ENCODE measurements around the gene KXD1. TPM values are rescaled to one million over a fixed set of nuclear protein-coding genes. Genes with fewer than 3 reads are reported as not detected.

Gene KXD1
- total RNA-seq, 2 donors from 2014 or later: 108 to 115 TPM

DNA sequence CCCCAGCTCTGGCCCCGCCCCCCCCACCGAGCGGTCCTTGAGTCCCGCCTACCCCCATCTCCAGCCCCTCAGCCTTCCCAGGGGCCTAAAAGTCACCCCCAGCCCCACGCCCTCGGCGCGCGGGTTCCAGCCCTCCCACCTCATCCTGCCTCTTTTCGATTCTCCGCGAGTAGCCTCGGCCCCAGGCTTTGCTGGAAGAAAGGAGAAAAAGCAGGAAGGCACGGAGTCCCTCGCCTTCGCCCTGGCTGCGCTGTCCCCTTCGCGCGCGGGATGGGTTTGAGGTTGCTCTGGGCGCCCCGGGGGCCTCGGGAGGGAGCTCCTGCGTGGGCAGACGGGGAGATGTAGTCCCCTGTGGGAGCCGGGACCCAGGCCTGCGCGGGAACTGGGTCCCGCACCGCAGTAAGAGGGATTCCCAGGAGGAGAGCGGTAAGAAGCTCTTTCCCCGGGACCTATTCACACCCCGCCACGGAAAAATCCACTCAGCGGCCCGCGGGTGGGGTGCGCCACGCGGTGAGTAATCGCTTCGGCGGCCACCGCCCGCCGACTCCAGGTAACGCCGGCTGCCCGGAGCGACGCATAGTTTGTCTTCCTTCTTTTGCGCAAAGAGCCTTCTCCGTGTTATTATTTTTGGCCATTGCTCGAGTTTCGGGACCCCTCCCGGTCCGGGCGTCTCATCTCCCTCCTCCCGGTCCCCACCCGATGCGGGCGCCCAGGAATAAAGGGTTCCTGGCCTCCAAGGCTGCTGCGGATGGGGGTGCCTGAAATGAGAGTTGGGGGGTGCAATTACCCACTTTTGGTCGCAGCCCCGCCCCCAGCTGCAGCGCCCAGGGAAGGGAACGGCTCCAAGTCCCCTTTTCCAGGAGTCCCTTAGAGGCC, 49.8 kb downstream of the KXD1 start:
- H3K27me3 ChIP-seq (ENCODE audit: control insufficient read depth, insufficient read depth, low read length, poor library complexity, severe bottlenecking): peaks cover 95% of the 10 kb centered on the region
- no peaks in the 10 kb centered on the region for H3K36me3 Mint-ChIP-seq (ENCODE audit: low read depth)
- DNase-seq: peak; percentile 71
- peaks cover 19% of the 10 kb centered on the region for H3K4me1 Mint-ChIP-seq
- H3K27ac Mint-ChIP-seq: no peak overlapping the region
- H3K4me3 ChIP-seq (ENCODE audit: low read length): no peak overlapping the region
- H3K4me1 ChIP-seq (ENCODE audit: control insufficient read depth, insufficient read depth, low read length): peaks cover 6% of the 10 kb centered on the region
- peaks cover 81% of the 10 kb centered on the region for H3K27me3 Mint-ChIP-seq (ENCODE audit: insufficient read depth)
- peak overlapping the region; percentile 37 for H3K4me3 Mint-ChIP-seq
- H3K9me3 Mint-ChIP-seq: no peaks in the 10 kb centered on the region
- no peaks in the 10 kb centered on the region for H3K9me3 ChIP-seq (ENCODE audit: control insufficient read depth, low read length)
- TF ChIP-seq CTCF (conservative IDR thresholded peaks at IDR 0.05): no peak
- H3K9ac ChIP-seq (ENCODE audit: extremely low read depth, low read length, poor library complexity, severe bottlenecking): no peak overlapping the region
- no peaks in the 10 kb centered on the region for H3K36me3 ChIP-seq (ENCODE audit: control insufficient read depth, insufficient read depth, low read length)
- no peak overlapping the region for H3K27ac ChIP-seq (ENCODE audit: low read depth, low read length)
- WGBS, 2 experiments (ENCODE audit: insufficient coverage in 1 of 2, insufficient read length in 1 of 2): 4 to 5% methylated on average over 4 to 67 of the region's 68 CpGs

- Histone ChIP-seq H3K36me3 (ENCODE audit: control insufficient read depth, insufficient read depth, low read length) (no peaks in the 10 kb centered on the region), H3K27ac (ENCODE audit: low read depth, low read length) (no peak overlapping the region), H3K9me3 (ENCODE audit: control insufficient read depth, low read length) (no peaks in the 10 kb centered on the region), H3K9ac (ENCODE audit: extremely low read depth, low read length, poor library complexity, severe bottlenecking) (no peak overlapping the region), H3K4me1 (ENCODE audit: control insufficient read depth, insufficient read depth, low read length) (peaks cover 6% of the 10 kb centered on the region), H3K4me3 (ENCODE audit: low read length) (no peak overlapping the region), H3K27me3 (ENCODE audit: control insufficient read depth, insufficient read depth, low read length, poor library complexity, severe bottlenecking) (peaks cover 95% of the 10 kb centered on the region)
- Mint-ChIP-seq H3K27me3 (ENCODE audit: insufficient read depth) (peaks cover 82% of the 10 kb centered on the region), H3K4me1 (peaks cover 19% of the 10 kb centered on the region), H3K27ac (no peak overlapping the region), H3K36me3 (ENCODE audit: low read depth) (no peaks in the 10 kb centered on the region), H3K9me3 (no peaks in the 10 kb centered on the region), H3K4me3 (peak overlapping the region; percentile 37)
- 14 to 39% methylated on average over 4 to 5 of the region's 5 CpGs for WGBS, 2 experiments (ENCODE audit: insufficient coverage in 1 of 2, insufficient read length in 1 of 2)
- TF ChIP-seq CTCF (conservative IDR thresholded peaks at IDR 0.05): no peak
- no peak for DNase-seq
Measured at GRCh38 chr19:18608102-18608804, 50.6 kb downstream of the KXD1 start.

DNA sequence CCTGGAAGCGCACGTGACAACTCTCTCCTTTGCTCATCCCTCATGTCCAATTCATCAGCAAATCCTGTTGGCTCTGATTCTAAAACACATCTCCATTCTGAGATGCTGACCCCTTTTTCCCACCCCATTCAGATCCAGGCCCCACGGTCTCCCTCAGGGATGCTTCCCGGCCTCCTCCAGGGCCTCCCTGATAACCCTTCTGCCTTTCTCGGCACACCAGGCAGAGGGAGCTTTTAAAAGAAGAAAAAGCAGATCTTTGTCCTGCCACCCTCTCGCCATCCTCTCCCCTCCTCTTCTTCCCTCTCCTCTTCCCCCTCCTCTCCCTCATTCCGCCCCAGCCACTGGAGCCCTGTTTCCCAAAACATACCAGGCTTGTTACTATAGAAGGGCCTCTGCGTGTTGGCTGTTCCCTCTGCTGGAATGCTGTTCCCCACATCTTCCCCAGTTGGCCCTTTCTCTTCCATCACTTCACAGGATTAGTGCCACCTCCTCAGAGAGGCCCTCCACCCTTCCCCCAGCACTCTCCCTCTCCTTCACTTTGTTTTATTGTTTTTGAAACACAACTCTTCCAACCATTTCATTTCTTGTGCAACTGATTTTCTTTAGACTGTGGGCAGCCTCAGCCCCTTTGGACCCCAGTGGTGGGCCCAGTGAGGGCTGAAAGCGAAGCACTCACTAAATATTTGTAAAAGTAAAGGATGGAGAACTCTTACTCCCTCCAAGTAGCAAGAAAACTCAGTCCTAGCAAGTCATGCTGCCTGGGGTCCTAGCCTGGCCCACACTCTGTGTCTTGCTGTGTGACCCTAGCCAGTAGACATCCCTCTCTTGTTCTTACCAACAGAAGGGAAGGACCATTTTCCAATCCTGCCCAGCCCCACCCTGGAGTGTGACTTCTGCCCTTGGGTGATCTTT, 51.4 kb downstream of the KXD1 start:
- H3K4me1 Mint-ChIP-seq: peaks cover 21% of the 10 kb centered on the region
- H3K27me3 Mint-ChIP-seq (ENCODE audit: insufficient read depth): peaks cover 86% of the 10 kb centered on the region
- no peak for DNase-seq
- no peaks in the 10 kb centered on the region for H3K9me3 ChIP-seq (ENCODE audit: control insufficient read depth, low read length)
- no peak for TF ChIP-seq CTCF (conservative IDR thresholded peaks at IDR 0.05)
- no peak overlapping the region for H3K9ac ChIP-seq (ENCODE audit: extremely low read depth, low read length, poor library complexity, severe bottlenecking)
- no peak overlapping the region for H3K4me3 ChIP-seq (ENCODE audit: low read length)
- peaks cover 6% of the 10 kb centered on the region for H3K4me1 ChIP-seq (ENCODE audit: control insufficient read depth, insufficient read depth, low read length)
- peak overlapping the region; percentile 44 for H3K4me3 Mint-ChIP-seq
- H3K9me3 Mint-ChIP-seq: no peaks in the 10 kb centered on the region
- peaks cover 95% of the 10 kb centered on the region for H3K27me3 ChIP-seq (ENCODE audit: control insufficient read depth, insufficient read depth, low read length, poor library complexity, severe bottlenecking)
- H3K27ac Mint-ChIP-seq: no peak overlapping the region
- H3K36me3 ChIP-seq (ENCODE audit: control insufficient read depth, insufficient read depth, low read length): no peaks in the 10 kb centered on the region
- no peaks in the 10 kb centered on the region for H3K36me3 Mint-ChIP-seq (ENCODE audit: low read depth)
- WGBS, 2 experiments (ENCODE audit: insufficient coverage in 1 of 2, insufficient read length in 1 of 2): 34 to 46% methylated on average over 8 to 9 of the region's 9 CpGs
- no peak overlapping the region for H3K27ac ChIP-seq (ENCODE audit: low read depth, low read length)

Measured in endodermal cell (in vitro differentiated cells).